Measurements from ENCODE around the gene GMEB2. TPM values are rescaled to one million over a fixed set of nuclear protein-coding genes. Genes with fewer than 3 reads are reported as not detected.

Gene GMEB2
- total RNA-seq, 1 experiment from 2014 or later = 14.3 TPM

GRCh38 chr20:63574829-63575743, 51.8 kb downstream of the GMEB2 start:
- Histone ChIP-seq H3K23ac (ENCODE audit: insufficient read length, low read depth, low read length) (no peak overlapping the region), H3K4me1 (ENCODE audit: insufficient read depth, low read length) (no peaks in the 10 kb centered on the region), H3K4ac (ENCODE audit: low read depth, low read length) (no peak overlapping the region), H4K91ac (ENCODE audit: insufficient read length, low read depth, low read length) (no peak overlapping the region), H3K27me3 (ENCODE audit: insufficient read depth, low read length) (no peaks in the 10 kb centered on the region), H3T11ph (ENCODE audit: low read length) (no peak overlapping the region), H3K23me2 (ENCODE audit: insufficient read length, low read depth, low read length, poor library complexity, severe bottlenecking) (peaks cover 4% of the 10 kb centered on the region), H2BK20ac (ENCODE audit: low read depth, low read length, poor library complexity, severe bottlenecking) (no peak overlapping the region), H2BK15ac (ENCODE audit: low read depth, low read length) (no peak overlapping the region), H3K56ac (ENCODE audit: insufficient read length, low read depth, low read length) (no peak overlapping the region), H4K20me1 (ENCODE audit: control insufficient read depth, insufficient read depth, insufficient read length) (no peaks in the 10 kb centered on the region), H2AFZ (ENCODE audit: low read length) (no peak overlapping the region), H2BK12ac (ENCODE audit: insufficient read length, low read depth, low read length) (no peak overlapping the region), H3K14ac (ENCODE audit: insufficient read depth, low read length) (peak overlapping the region; percentile 67; the same call in 1 of the 2 replicates), H3K27ac (ENCODE audit: insufficient read length, low read depth, low read length) (no peak overlapping the region), H2BK120ac (ENCODE audit: low read depth, low read length, poor library complexity, severe bottlenecking) (no peak overlapping the region), H3K9ac (ENCODE audit: extremely low read depth, insufficient read length, low read length) (no peak overlapping the region), H4K8ac (replicated peaks; ENCODE audit: insufficient read length, low read depth, low read length) (no peak overlapping the region), H4K5ac (ENCODE audit: insufficient read length, low read depth, low read length) (no peak overlapping the region), H3K9me3 (ENCODE audit: control insufficient read depth, low read depth, low read length) (no peaks in the 10 kb centered on the region), H3K4me2 (ENCODE audit: insufficient read depth, insufficient read length, low read length) (no peak overlapping the region), H2AK5ac (ENCODE audit: insufficient read length, low read length) (no peak overlapping the region), H2BK5ac (ENCODE audit: insufficient read length, low read length) (no peak overlapping the region), H3K79me2 (ENCODE audit: insufficient read depth, low read length) (no peaks in the 10 kb centered on the region), H3K18ac (ENCODE audit: insufficient read length, low read depth, low read length) (peak overlapping the region; percentile 40), H3K79me1 (ENCODE audit: insufficient read depth, low read depth, low read length, poor library complexity, severe bottlenecking) (no peaks in the 10 kb centered on the region)
- WGBS (ENCODE audit: extremely low coverage, insufficient read length, low lambda C conversion rate) = no CpG with 5 or more reads among the region's 28 CpGs
- no peak for DNase-seq
- Mint-ChIP-seq H3K27me3 (ENCODE audit: low read depth) (no peaks in the 10 kb centered on the region; the same call in none of the 2 replicates), H3K36me3 (ENCODE audit: insufficient read depth in 1 of 3, low read depth in 3 of 3) (no peaks in the 10 kb centered on the region), H3K4me3 (peak overlapping the region; percentile 68 to 73), H3K9me3 (no peaks in the 10 kb centered on the region), H3K4me1 (peaks cover 4 to 13% of the 10 kb centered on the region in 2 experiments; a peak in 3 of 4 replicates), H3K27ac (no peak overlapping the region)
- TF ChIP-seq CTCF (conservative IDR thresholded peaks at IDR 0.05) = no peak
